GM10266 (cell line): ENCODE measurements around the gene ANAPC16.
"Not testable (repeated sequence)": the region's sequence is repeated elsewhere in the genome, so short reads cannot be mapped to it uniquely, and the experiment has no call there.

Experiments used
- DNase-seq: peaks from one replicate; pipeline ENCODE4 v3.0.0; 2012; ENCODE audit errors: extremely low spot score
- CTCF ChIP-seq: IDR thresholded peaks from 2 replicates; pipeline ENCODE4 v1.5.1; 2012; ENCODE audit warnings: mild to moderate bottlenecking, low read depth; ENCODE audit not compliant: control insufficient read depth, insufficient read depth; ENCODE audit errors: missing control alignments

ANAPC16 gene

DNA sequence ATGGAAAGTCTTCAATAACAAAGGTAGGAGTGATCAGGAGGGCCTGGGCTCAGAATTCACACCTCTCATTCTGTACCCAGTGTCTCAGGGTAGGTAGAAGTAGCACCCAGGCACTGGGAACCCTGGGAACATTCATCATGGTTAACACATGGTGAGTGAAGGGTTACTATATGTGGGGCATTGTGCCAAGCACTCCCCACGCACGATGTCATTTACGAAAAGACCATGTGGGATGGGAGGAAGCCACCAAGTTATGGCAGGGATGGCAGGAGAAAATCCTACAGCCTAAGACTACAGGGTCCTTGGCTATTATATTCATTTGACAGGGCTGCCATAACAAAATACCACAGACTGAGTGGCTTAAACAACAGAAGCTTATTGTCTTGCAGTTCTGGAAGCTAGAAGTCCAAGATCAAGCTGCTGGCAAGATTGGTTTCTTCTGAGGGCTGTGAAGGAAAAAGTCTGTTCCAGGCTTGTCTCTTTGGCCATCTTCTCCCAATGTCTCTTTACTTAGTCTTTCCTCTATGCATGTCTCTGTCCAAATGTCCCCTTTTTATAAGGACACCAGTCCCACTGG lies 30.2 kb downstream of the ANAPC16 start:
- no peak for TF ChIP-seq CTCF
- no peak for DNase-seq

- TF ChIP-seq CTCF: no peak
- DNase-seq: peak; percentile 76
These were observed 32.8 kb downstream of the ANAPC16 start for GRCh38 chr10:72248468-72249151.

- DNase-seq: not testable (repeated sequence)
These were observed 33.5 kb downstream of the ANAPC16 start for GRCh38 chr10:72249176-72249862.

- no peak for DNase-seq
- TF ChIP-seq CTCF: no peak
These were observed 34.9 kb downstream of the ANAPC16 start for GRCh38 chr10:72250666-72251065.

GRCh38 chr10:72251635-72252034 lies 35.8 kb downstream of the ANAPC16 start:
- DNase-seq: no peak
- no peak for TF ChIP-seq CTCF

DNA sequence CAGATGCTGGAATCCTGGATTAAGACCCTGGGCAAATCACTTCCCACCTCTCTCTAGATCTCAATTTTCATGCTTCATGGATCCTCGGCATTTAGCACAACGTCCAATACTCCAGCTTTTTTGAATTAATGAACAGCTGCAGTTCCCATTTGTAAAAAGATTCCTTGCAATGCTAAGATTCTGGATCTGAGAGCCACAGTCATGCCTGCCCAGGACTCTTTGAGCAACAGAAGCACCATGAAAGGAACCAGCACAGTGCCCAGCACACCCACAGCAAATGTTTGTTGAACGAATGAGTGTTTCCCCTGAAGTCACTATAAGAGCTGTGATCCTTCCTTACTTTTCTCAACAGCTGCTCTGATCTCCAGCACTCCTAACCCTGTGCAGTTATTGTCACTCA lies 37.2 kb downstream of the ANAPC16 start:
- DNase-seq: no peak
- no peak for TF ChIP-seq CTCF

- DNase-seq: no peak
- no peak for TF ChIP-seq CTCF
These were observed 37.8 kb downstream of the ANAPC16 start for GRCh38 chr10:72253578-72253977.
